ENCODE results near the gene NECTIN4. TPM values are rescaled to one million over a fixed set of nuclear protein-coding genes. Genes with fewer than 3 reads are reported as not detected.
A peak's percentile ranks its signal among the peaks of the same experiment; 100 is the strongest.

NECTIN4 gene
- total and polyA plus RNA-seq, 10 of the 15 experiments (the other 5 are each of a cell fraction or from before 2014, with no cell fraction given): 2.8 to 8.7 (median 3.7) TPM

DNA sequence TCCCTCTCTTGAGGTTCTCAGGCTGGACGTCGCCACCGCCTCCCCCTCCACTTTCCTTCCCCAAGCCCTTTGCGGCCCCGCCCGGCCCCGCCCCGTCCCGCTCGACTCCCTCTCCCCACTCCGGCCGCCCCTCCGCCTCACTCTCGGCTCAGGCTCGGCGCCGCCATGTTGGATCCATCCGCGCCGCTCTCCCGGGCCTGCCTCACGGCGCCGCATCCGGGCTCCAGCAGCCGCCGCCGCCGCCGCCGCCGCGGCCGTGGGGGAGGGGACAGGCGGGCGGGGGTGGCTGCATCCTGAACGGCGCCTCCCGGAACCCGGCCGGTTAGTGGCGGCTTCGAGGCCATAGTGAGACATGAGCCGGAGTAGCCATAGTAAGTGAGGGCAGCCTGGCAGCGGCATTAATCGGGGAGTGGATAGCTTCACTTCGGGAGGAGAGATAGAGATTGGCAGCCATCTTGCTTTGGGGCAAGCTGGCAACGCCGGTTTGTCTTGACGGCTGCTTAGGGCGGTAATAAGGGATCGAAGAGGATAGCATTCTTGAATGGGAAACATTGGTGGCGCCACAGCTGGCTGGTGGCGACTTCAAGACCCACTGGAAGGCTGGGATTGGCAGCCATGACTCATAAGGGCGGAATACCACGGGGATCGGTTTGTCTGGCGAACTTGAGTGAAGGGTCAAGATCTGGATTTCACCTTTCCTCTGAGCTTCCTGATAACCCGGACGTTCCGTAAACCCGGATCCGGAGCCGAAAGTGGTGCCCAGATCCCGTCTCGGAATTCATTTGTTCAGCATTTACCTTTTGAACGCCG is 43.3 kb upstream of the NECTIN4 start, which contains the start of gene DEDD (continued):
- TF ChIP-seq, protein P1, sequence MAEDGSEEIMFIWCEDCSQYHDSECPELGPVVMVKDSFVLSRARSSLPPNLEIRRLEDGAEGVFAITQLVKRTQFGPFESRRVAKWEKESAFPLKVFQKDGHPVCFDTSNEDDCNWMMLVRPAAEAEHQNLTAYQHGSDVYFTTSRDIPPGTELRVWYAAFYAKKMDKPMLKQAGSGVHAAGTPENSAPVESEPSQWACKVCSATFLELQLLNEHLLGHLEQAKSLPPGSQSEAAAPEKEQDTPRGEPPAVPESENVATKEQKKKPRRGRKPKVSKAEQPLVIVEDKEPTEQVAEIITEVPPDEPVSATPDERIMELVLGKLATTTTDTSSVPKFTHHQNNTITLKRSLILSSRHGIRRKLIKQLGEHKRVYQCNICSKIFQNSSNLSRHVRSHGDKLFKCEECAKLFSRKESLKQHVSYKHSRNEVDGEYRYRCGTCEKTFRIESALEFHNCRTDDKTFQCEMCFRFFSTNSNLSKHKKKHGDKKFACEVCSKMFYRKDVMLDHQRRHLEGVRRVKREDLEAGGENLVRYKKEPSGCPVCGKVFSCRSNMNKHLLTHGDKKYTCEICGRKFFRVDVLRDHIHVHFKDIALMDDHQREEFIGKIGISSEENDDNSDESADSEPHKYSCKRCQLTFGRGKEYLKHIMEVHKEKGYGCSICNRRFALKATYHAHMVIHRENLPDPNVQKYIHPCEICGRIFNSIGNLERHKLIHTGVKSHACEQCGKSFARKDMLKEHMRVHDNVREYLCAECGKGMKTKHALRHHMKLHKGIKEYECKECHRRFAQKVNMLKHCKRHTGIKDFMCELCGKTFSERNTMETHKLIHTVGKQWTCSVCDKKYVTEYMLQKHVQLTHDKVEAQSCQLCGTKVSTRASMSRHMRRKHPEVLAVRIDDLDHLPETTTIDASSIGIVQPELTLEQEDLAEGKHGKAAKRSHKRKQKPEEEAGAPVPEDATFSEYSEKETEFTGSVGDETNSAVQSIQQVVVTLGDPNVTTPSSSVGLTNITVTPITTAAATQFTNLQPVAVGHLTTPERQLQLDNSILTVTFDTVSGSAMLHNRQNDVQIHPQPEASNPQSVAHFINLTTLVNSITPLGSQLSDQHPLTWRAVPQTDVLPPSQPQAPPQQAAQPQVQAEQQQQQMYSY (CRISPR knock-in tag; IDR thresholded peaks at IDR 0.05): no peak
- TF ChIP-seq POLR2AphosphoS5 (IDR thresholded peaks at IDR 0.05; ENCODE audit: low read length): 0 out of 2 replicates have a peak, but pooled peaks have one; percentile 24
- peak; percentile 78; the same call in 1 of the 2 replicates for TF ChIP-seq TAF1 (IDR thresholded peaks at IDR 0.05; ENCODE audit: borderline replicate concordance, low read depth, low read length)
- no peak for TF ChIP-seq SREBF1 (IDR thresholded peaks at IDR 0.05; ENCODE audit: low read length)
- peak; percentile 89 for TF ChIP-seq SIX5 (IDR thresholded peaks at IDR 0.05; ENCODE audit: low read depth, low read length, severe bottlenecking)
- TF ChIP-seq, protein P2, sequence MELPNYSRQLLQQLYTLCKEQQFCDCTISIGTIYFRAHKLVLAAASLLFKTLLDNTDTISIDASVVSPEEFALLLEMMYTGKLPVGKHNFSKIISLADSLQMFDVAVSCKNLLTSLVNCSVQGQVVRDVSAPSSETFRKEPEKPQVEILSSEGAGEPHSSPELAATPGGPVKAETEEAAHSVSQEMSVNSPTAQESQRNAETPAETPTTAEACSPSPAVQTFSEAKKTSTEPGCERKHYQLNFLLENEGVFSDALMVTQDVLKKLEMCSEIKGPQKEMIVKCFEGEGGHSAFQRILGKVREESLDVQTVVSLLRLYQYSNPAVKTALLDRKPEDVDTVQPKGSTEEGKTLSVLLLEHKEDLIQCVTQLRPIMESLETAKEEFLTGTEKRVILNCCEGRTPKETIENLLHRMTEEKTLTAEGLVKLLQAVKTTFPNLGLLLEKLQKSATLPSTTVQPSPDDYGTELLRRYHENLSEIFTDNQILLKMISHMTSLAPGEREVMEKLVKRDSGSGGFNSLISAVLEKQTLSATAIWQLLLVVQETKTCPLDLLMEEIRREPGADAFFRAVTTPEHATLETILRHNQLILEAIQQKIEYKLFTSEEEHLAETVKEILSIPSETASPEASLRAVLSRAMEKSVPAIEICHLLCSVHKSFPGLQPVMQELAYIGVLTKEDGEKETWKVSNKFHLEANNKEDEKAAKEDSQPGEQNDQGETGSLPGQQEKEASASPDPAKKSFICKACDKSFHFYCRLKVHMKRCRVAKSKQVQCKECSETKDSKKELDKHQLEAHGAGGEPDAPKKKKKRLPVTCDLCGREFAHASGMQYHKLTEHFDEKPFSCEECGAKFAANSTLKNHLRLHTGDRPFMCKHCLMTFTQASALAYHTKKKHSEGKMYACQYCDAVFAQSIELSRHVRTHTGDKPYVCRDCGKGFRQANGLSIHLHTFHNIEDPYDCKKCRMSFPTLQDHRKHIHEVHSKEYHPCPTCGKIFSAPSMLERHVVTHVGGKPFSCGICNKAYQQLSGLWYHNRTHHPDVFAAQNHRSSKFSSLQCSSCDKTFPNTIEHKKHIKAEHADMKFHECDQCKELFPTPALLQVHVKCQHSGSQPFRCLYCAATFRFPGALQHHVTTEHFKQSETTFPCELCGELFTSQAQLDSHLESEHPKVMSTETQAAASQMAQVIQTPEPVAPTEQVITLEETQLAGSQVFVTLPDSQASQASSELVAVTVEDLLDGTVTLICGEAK (IDR thresholded peaks at IDR 0.05; ENCODE audit: borderline replicate concordance): peak; percentile 72
- no peak for TF ChIP-seq ESRRA (IDR thresholded peaks at IDR 0.05; ENCODE audit: low read length)
- TF ChIP-seq IRF4 (IDR thresholded peaks at IDR 0.05; ENCODE audit: low read depth, low read length): no peak
- no peak for TF ChIP-seq MTA3 (IDR thresholded peaks at IDR 0.05; ENCODE audit: borderline replicate concordance, low read length)
- TF ChIP-seq, protein P3, sequence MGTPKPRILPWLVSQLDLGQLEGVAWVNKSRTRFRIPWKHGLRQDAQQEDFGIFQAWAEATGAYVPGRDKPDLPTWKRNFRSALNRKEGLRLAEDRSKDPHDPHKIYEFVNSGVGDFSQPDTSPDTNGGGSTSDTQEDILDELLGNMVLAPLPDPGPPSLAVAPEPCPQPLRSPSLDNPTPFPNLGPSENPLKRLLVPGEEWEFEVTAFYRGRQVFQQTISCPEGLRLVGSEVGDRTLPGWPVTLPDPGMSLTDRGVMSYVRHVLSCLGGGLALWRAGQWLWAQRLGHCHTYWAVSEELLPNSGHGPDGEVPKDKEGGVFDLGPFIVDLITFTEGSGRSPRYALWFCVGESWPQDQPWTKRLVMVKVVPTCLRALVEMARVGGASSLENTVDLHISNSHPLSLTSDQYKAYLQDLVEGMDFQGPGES (IDR thresholded peaks at IDR 0.05): peak; percentile 40; the same call in 1 of the 2 replicates
- TF ChIP-seq MTA2 (IDR thresholded peaks at IDR 0.05; ENCODE audit: low read depth): peak; percentile 54; the same call in 1 of the 2 replicates
- no peak for TF ChIP-seq RAD21 (IDR thresholded peaks at IDR 0.05; ENCODE audit: insufficient read depth, low read depth, low read length)
- TF ChIP-seq RB1 (IDR thresholded peaks at IDR 0.05; ENCODE audit: borderline replicate concordance): peak; percentile 60; the same call in 1 of the 2 replicates
- no peak for TF ChIP-seq BRCA1 (IDR thresholded peaks at IDR 0.05; ENCODE audit: low read depth, low read length)
- TF ChIP-seq CBX3 (IDR thresholded peaks at IDR 0.05; ENCODE audit: borderline replicate concordance, low read depth): no peak
- no peak for TF ChIP-seq EZH2 (IDR thresholded peaks at IDR 0.05; ENCODE audit: borderline replicate concordance, control insufficient read depth, low read depth, low read length)
- no peak for TF ChIP-seq YBX1 (IDR thresholded peaks at IDR 0.05)
- no peak for TF ChIP-seq RBBP5 (conservative IDR thresholded peaks at IDR 0.05)
- no peak for TF ChIP-seq SREBF2 (IDR thresholded peaks at IDR 0.05; ENCODE audit: low read length)
- no peak for TF ChIP-seq ZNF622 (IDR thresholded peaks at IDR 0.05)
- TF ChIP-seq FOXK2 (IDR thresholded peaks at IDR 0.05): peak; percentile 41; the same call in 1 of the 2 replicates
- no peak for TF ChIP-seq HDAC2 (IDR thresholded peaks at IDR 0.05)

All from GM12878 (cell line).